Prostate gland (tissue), 2 donors: Measurements from ENCODE around the gene TMEM150C.

Experiments
- POLR2A ChIP-seq: fragments of 450-650 bp; IDR thresholded peaks from one replicate; pipeline ENCODE4 v1.6.1; 2016; ENCODE audit warnings: antibody characterized with exemption, mild to moderate bottlenecking
- POLR2AphosphoS5 ChIP-seq: sonication (generic); formaldehyde crosslinking; IDR thresholded peaks from one replicate; pipeline ENCODE4 v1.6.1; 2017; ENCODE audit warnings: antibody characterized with exemption
- TF ChIP-seq, protein P1 (sequence below), 4 experiments: fragments of 200-600 bp in 2 of 4; fragments of 450-650 bp in 2 of 4; sonication (generic) in 2 of 4; IDR thresholded peaks; 1 replicate in 3 of 4; 2 replicates in 1 of 4; pipeline ENCODE4 v1.5.1; 2016 to 2019; ENCODE audit warnings: antibody characterized with exemption in 4 of 4, mild to moderate bottlenecking in 2 of 4, moderate library complexity in 2 of 4

DNA sequence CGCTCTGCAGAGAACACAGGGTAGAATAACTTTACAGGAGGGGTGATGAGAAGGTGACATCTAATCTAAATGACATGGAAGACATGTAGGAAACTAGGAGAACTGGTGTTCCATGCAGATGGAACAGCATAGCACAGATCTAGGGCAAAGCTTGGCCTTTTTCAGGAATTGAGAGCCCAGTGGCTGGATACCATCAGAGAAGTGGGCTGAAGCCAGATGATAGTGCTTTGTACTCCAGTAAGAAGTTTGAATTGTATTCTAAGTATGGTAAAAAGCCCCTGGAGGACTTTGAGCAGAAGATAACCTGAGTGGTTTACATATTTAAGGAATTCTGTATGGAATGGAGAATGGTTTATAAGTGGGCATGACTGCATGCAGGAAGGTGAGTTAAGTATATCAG, 98.6 kb downstream of the TMEM150C start:
- no peak for TF ChIP-seq POLR2AphosphoS5
- TF ChIP-seq, protein P1, sequence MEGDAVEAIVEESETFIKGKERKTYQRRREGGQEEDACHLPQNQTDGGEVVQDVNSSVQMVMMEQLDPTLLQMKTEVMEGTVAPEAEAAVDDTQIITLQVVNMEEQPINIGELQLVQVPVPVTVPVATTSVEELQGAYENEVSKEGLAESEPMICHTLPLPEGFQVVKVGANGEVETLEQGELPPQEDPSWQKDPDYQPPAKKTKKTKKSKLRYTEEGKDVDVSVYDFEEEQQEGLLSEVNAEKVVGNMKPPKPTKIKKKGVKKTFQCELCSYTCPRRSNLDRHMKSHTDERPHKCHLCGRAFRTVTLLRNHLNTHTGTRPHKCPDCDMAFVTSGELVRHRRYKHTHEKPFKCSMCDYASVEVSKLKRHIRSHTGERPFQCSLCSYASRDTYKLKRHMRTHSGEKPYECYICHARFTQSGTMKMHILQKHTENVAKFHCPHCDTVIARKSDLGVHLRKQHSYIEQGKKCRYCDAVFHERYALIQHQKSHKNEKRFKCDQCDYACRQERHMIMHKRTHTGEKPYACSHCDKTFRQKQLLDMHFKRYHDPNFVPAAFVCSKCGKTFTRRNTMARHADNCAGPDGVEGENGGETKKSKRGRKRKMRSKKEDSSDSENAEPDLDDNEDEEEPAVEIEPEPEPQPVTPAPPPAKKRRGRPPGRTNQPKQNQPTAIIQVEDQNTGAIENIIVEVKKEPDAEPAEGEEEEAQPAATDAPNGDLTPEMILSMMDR (IDR thresholded peaks at IDR 0.05) = no peak
- no peak for TF ChIP-seq POLR2A
